Endothelial cell of umbilical vein (primary cell): ENCODE results near the gene BCL2L13. TPM values are rescaled to one million over a fixed set of nuclear protein-coding genes. Genes with fewer than 3 reads are reported as not detected.

ENCODE experiments used
- BruUV-seq: library from RNA; stranded (reverse); fragments of 400-500 nt; replicated peaks from 2 replicates; lab custom pipeline; 2021; lab: Mats Ljungman, UMichigan
- CTCF ChIA-PET: fragments of 300-600, 350-600 bp; sonication (Branson Sonifier 250); formaldehyde crosslinking; loops from one replicate; lab custom pipeline; 2021; ENCODE audit warnings: antibody characterized with exemption, inconsistent platforms; lab: Charles Lee
- POLR2A ChIA-PET: fragments of 300-600, 350-600 bp; sonication (Branson Sonifier 250); formaldehyde crosslinking; loops from one replicate; lab custom pipeline; 2021; ENCODE audit warnings: antibody characterized with exemption, inconsistent platforms; lab: Charles Lee
- DNase-seq: peaks from one replicate; pipeline ENCODE4 v3.0.0-alpha.2; 2011; ENCODE audit warnings: low read depth, low spot score
- FAIRE-seq: peaks from 2 replicates; lab custom pipeline; 2011; peaks lifted over from hg19 to GRCh38; lab: Jason Lieb, UNC
- H2AFZ ChIP-seq: 2 replicates; pipeline ENCODE4 v1.6.0; 2012; ENCODE audit warnings: low read depth, low read length, control low read depth, inconsistent platforms
- H3K27ac ChIP-seq: 2 replicates; pipeline ENCODE4 v1.5.1; 2011; ENCODE audit warnings: low read depth, mild to moderate bottlenecking, control low read depth, low read length, moderate library complexity; ENCODE audit not compliant: insufficient read depth
- H3K27me3 ChIP-seq, 2 experiments: 2 replicates each; pipeline versions ENCODE4 v1.6.0 to v1.6.1; 2011; ENCODE audit warnings: low read length in 2 of 2, mixed read lengths in 1 of 2; ENCODE audit not compliant: control insufficient read depth in 2 of 2, insufficient read depth in 2 of 2
- H3K36me3 ChIP-seq, 2 experiments: 2 replicates in 1 of 2; 3 replicates in 1 of 2; pipeline ENCODE4 v1.5.1; 2011; ENCODE audit warnings: low read length in 2 of 2, mild to moderate bottlenecking in 1 of 2, moderate library complexity in 1 of 2; ENCODE audit not compliant: control insufficient read depth in 2 of 2, insufficient read depth in 2 of 2; ENCODE audit errors: extremely low read depth in 1 of 2
- H3K4me1 ChIP-seq: 3 replicates; pipeline ENCODE4 v1.5.1; 2011; ENCODE audit warnings: mild to moderate bottlenecking, low read length; ENCODE audit not compliant: control insufficient read depth, insufficient read depth; ENCODE audit errors: extremely low read depth
- H3K4me2 ChIP-seq: 2 replicates; pipeline ENCODE4 v1.6.1; 2011; ENCODE audit warnings: low read length, control low read depth, mixed read lengths; ENCODE audit not compliant: insufficient read depth
- H3K4me3 ChIP-seq, 3 experiments: fragments of 200-600 bp in 1 of 3; sonication (generic), shearing (Covaris generic) in 1 of 3; replicated peaks in 1 of 3; 2 replicates each; pipeline ENCODE4 v1.5.1; 2011 to 2016; ENCODE audit warnings: control low read depth in 3 of 3, low read length in 3 of 3, mild to moderate bottlenecking in 2 of 3, inconsistent platforms in 1 of 3, low read depth in 1 of 3, moderate library complexity in 1 of 3; ENCODE audit not compliant: insufficient read depth in 1 of 3
- H3K79me2 ChIP-seq: 2 replicates; pipeline ENCODE4 v1.6.0; 2012; ENCODE audit warnings: low read length, inconsistent platforms; ENCODE audit not compliant: control insufficient read depth, insufficient read depth
- H3K9ac ChIP-seq: replicated peaks from 2 replicates; pipeline ENCODE3; 2011; ENCODE audit warnings: low read length, control low read depth; ENCODE audit not compliant: insufficient read depth; ENCODE audit errors: extremely low read depth
- H3K9me1 ChIP-seq: replicated peaks from 3 replicates; pipeline ENCODE4 v1.6.0; 2011; ENCODE audit warnings: mild to moderate bottlenecking, low read length; ENCODE audit not compliant: control insufficient read depth, insufficient read depth; ENCODE audit errors: extremely low read depth
- H3K9me3 ChIP-seq: replicated peaks from 2 replicates; pipeline ENCODE4 v1.5.1; 2012; ENCODE audit warnings: low read length, inconsistent platforms; ENCODE audit not compliant: control insufficient read depth, insufficient read depth
- H4K20me1 ChIP-seq: replicated peaks from 2 replicates; pipeline ENCODE3; 2011; ENCODE audit warnings: mild to moderate bottlenecking, low read length; ENCODE audit not compliant: control insufficient read depth, insufficient read depth; ENCODE audit errors: extremely low read depth
- EZH2 ChIP-seq: IDR thresholded peaks from 2 replicates; pipeline ENCODE4 v1.6.1; 2012; ENCODE audit warnings: borderline replicate concordance, low read depth, mild to moderate bottlenecking, moderate library complexity, low read length, inconsistent platforms; ENCODE audit not compliant: severe bottlenecking
- FOS ChIP-seq: IDR thresholded peaks from 2 replicates; pipeline ENCODE4 v1.6.1; 2011; ENCODE audit warnings: mild to moderate bottlenecking, low read length, moderate library complexity, borderline replicate concordance; ENCODE audit not compliant: insufficient read depth
- GATA2 ChIP-seq: IDR thresholded peaks from 2 replicates; pipeline ENCODE4 v1.7.0; 2011; ENCODE audit warnings: low read depth, mild to moderate bottlenecking, moderate library complexity, mixed read lengths, low read length; ENCODE audit not compliant: insufficient read length, insufficient read depth
- JUN ChIP-seq: IDR thresholded peaks from 2 replicates; pipeline ENCODE4 v1.6.1; 2011; ENCODE audit warnings: borderline replicate concordance, low read depth; ENCODE audit not compliant: insufficient read length, insufficient read depth
- MYC ChIP-seq: IDR thresholded peaks from one replicate; pipeline ENCODE4 v1.6.1; 2011; ENCODE audit warnings: mild to moderate bottlenecking, low read depth, low read length
- POLR2A ChIP-seq: IDR thresholded peaks from 2 replicates; pipeline ENCODE4 v1.6.1; 2012; ENCODE audit warnings: low read depth, mild to moderate bottlenecking, control low read depth, low read length
- POLR2AphosphoS5 ChIP-seq: IDR thresholded peaks from 2 replicates; pipeline ENCODE4 v1.6.1; 2012; ENCODE audit warnings: low read depth, mild to moderate bottlenecking, control low read depth, low read length, moderate library complexity; ENCODE audit not compliant: insufficient read depth
- dilution Hi-C: fragments of 300-500 bp; cut with MboI; formaldehyde crosslinking; loops from one replicate; pipeline ENCODE4 v1.15.0; 2019; ENCODE audit warnings: low sequenced_read_pairs; ENCODE audit not compliant: extremely low pct_ligation_motif_present
- intact Hi-C: fragments of 100-400 bp; cut with micrococcal nuclease; formaldehyde crosslinking; loops from one replicate; pipeline ENCODE4 v1.10.0; 2022
- polyA plus RNA-seq, 4 experiments: library from polyadenylated mRNA; depleted of rRNA in 3 of 4; stranded (reverse) in 3 of 4; unstranded in 1 of 4; fragments of >200 nt; gene quantifications; 2 replicates each; pipeline versions ENCODE4 v1.2.1 to v1.2.3, GENCODE V29; 2011 to 2012; ENCODE audit warnings: missing spikeins in 1 of 4
- total RNA-seq: library from RNA; stranded (reverse); gene quantifications from 2 replicates; pipeline ENCODE4 v1.2.3, GENCODE V29; 2021
- TF ChIP-seq, protein P1 (sequence below), 2 donors: IDR thresholded peaks; 1 replicate in 1 of 2; 2 replicates in 1 of 2; pipeline ENCODE4 v1.5.1; 2011; ENCODE audit warnings: low read length in 2 of 2, mild to moderate bottlenecking in 2 of 2, moderate library complexity in 2 of 2, control low read depth in 1 of 2, inconsistent platforms in 1 of 2, low read depth in 1 of 2; ENCODE audit not compliant: insufficient read depth in 1 of 2; ENCODE audit errors: extremely low read depth in 1 of 2
- TF ChIP-seq, protein P2 (sequence below): IDR thresholded peaks from 2 replicates; pipeline ENCODE4 v1.6.1; 2011; ENCODE audit not compliant: insufficient read depth, insufficient read length

Gene BCL2L13
- total and polyA plus RNA-seq, 2 donors (not counting 3 experiments of a cell fraction or from before 2014, with no cell fraction given), result 28.1 to 36.2 TPM

DNA sequence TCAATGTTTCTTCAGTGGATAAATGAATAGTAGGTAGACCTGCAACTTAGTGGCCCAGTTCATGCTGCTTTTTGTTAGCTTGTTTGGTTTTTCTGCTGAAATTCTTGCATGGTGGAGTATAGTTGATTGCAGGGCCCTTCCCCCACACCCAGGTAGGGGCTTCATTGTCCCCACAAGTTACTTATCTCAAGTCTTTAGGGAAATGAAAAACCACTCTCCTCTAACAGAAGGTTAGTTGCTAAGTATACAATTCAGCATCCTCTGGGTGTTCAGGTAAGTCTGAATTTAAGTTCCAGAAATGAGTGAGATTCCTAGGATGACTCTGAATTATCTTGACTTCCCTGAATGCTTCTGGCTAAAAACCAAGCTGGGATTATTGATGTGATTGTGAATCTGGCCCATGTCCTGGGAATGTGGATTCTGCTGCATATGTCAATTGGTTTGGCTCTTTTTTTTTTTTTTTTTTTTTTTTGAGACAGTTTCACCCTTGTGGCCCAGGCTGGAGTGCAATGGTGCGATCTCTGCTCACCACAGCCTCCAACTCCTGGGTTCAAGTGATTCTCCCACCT, 40.3 kb downstream of the BCL2L13 start:
- no peak overlapping the region for H3K4me2 ChIP-seq
- FAIRE-seq (no peak), DNase-seq (no peak)
- H3K4me3 ChIP-seq, result no peak overlapping the region
- no peak overlapping the region for H3K9ac ChIP-seq
- no peaks in the 10 kb centered on the region for H4K20me1 ChIP-seq
- no peaks in the 10 kb centered on the region for H3K9me1 ChIP-seq
- intact Hi-C loops (no loop called here), dilution Hi-C loops (no loop called here)
- no peaks in the 10 kb centered on the region for H3K9me3 ChIP-seq
- H3K27ac ChIP-seq, result no peak overlapping the region
- H3K27me3 ChIP-seq, result no peaks in the 10 kb centered on the region
- BruUV-seq, result no TSS peak
- POLR2A ChIA-PET, result no interaction called here
- CTCF ChIA-PET, result interaction anchor here (0.7 kb wide), 1 partner anchor 1786 kb away, joined by 3 read pairs; no protein-coding TSS in a partner anchor
- TF ChIP-seq POLR2A (no peak), POLR2AphosphoS5 (no peak), GATA2 (no peak), JUN (no peak), EZH2 (no peak), MYC (no peak), FOS (no peak)
- TF ChIP-seq, protein P1, sequence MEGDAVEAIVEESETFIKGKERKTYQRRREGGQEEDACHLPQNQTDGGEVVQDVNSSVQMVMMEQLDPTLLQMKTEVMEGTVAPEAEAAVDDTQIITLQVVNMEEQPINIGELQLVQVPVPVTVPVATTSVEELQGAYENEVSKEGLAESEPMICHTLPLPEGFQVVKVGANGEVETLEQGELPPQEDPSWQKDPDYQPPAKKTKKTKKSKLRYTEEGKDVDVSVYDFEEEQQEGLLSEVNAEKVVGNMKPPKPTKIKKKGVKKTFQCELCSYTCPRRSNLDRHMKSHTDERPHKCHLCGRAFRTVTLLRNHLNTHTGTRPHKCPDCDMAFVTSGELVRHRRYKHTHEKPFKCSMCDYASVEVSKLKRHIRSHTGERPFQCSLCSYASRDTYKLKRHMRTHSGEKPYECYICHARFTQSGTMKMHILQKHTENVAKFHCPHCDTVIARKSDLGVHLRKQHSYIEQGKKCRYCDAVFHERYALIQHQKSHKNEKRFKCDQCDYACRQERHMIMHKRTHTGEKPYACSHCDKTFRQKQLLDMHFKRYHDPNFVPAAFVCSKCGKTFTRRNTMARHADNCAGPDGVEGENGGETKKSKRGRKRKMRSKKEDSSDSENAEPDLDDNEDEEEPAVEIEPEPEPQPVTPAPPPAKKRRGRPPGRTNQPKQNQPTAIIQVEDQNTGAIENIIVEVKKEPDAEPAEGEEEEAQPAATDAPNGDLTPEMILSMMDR (IDR thresholded peaks at IDR 0.05; ENCODE audit: extremely low read depth in 1 of 2, insufficient read depth in 1 of 2, low read depth in 1 of 2, low read length in 2 of 2), result no peak
- TF ChIP-seq, protein P2, sequence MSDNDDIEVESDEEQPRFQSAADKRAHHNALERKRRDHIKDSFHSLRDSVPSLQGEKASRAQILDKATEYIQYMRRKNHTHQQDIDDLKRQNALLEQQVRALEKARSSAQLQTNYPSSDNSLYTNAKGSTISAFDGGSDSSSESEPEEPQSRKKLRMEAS, result no peak
- no peaks in the 10 kb centered on the region for H3K36me3 ChIP-seq
- no peak overlapping the region for H2AFZ ChIP-seq
- no peaks in the 10 kb centered on the region for H3K79me2 ChIP-seq
- H3K4me1 ChIP-seq, result no peaks in the 10 kb centered on the region
